ENCODE results near the gene IGF2R. TPM values are rescaled to one million over a fixed set of nuclear protein-coding genes. Genes with fewer than 3 reads are reported as not detected.

Gene IGF2R
- total RNA-seq, 1 experiment from 2014 or later = 75.3 TPM

- TF ChIP-seq FOXP4 (CRISPR knock-in tag; IDR thresholded peaks at IDR 0.05) (no peak), E2F1 (CRISPR knock-in tag; IDR thresholded peaks at IDR 0.05) (no peak), TCF7 (CRISPR knock-in tag; IDR thresholded peaks at IDR 0.05; ENCODE audit: low read depth) (no peak), NFATC4 (CRISPR knock-in tag; IDR thresholded peaks at IDR 0.05) (no peak)
These were observed 71.8 kb downstream of the IGF2R start (continued) for GRCh38 chr6:160040527-160041264.

GRCh38 chr6:160041608-160042007, 72.7 kb downstream of the IGF2R start:
- H3K36me3 Mint-ChIP-seq = peaks cover 62% of the 10 kb centered on the region

More at GRCh38 chr6:160041608-160042007, 72.7 kb downstream of the IGF2R start:
- ChIA-PET CTCF (no interaction called here), POLR2A (no interaction called here)
- no peak overlapping the region for H3K4me3 Mint-ChIP-seq
- no peak overlapping the region for H3K27ac Mint-ChIP-seq
- H3K9me3 Mint-ChIP-seq = no peaks in the 10 kb centered on the region
- DNase-seq (ENCODE audit: low spot score) (no peak), ATAC-seq (no peak)
- H3K4me1 Mint-ChIP-seq = no peaks in the 10 kb centered on the region
- no peak for TF ChIP-seq JAZF1 (CRISPR knock-in tag; IDR thresholded peaks at IDR 0.05)
- TF ChIP-seq ZNF317 (CRISPR knock-in tag; IDR thresholded peaks at IDR 0.05; ENCODE audit: borderline replicate concordance, low read depth) = no peak
- no peak for TF ChIP-seq PREB (CRISPR knock-in tag; IDR thresholded peaks at IDR 0.05; ENCODE audit: borderline replicate concordance)
- no peak for TF ChIP-seq KAT7 (CRISPR knock-in tag; IDR thresholded peaks at IDR 0.05; ENCODE audit: borderline replicate concordance)
- TF ChIP-seq NR3C1 (CRISPR knock-in tag; conservative IDR thresholded peaks at IDR 0.05; ENCODE audit: low read depth) = no peak
- TF ChIP-seq IRF2 (CRISPR knock-in tag; IDR thresholded peaks at IDR 0.05; ENCODE audit: borderline replicate concordance, low read depth) = no peak
- TF ChIP-seq PRRX2 (CRISPR knock-in tag; IDR thresholded peaks at IDR 0.05) = no peak
- TF ChIP-seq TCF7 (CRISPR knock-in tag; IDR thresholded peaks at IDR 0.05; ENCODE audit: low read depth) = no peak
- TF ChIP-seq NR1H2 (CRISPR knock-in tag; IDR thresholded peaks at IDR 0.05) = no peak
- TF ChIP-seq IRF1 (CRISPR knock-in tag; IDR thresholded peaks at IDR 0.05) = no peak
- TF ChIP-seq EMX1 (CRISPR knock-in tag; IDR thresholded peaks at IDR 0.05) = no peak
- no peak for TF ChIP-seq ZNF219 (CRISPR knock-in tag; IDR thresholded peaks at IDR 0.05; ENCODE audit: borderline replicate concordance)
- no peak for TF ChIP-seq ZNF281 (CRISPR knock-in tag; IDR thresholded peaks at IDR 0.05)
- no peak for TF ChIP-seq GABPB1 (CRISPR knock-in tag; IDR thresholded peaks at IDR 0.05)
- TF ChIP-seq SMAD3 (CRISPR knock-in tag; IDR thresholded peaks at IDR 0.05; ENCODE audit: borderline replicate concordance) = no peak
- no peaks in the 10 kb centered on the region for H3K27me3 Mint-ChIP-seq (ENCODE audit: low read depth)
